CD4-positive, alpha-beta T cell treated with Interleukin-2 at 100 ng/mL for 4 hours (primary cell): ENCODE measurements around the gene BNIP3.

Experiments used
- DNase-seq: peaks from one replicate; pipeline ENCODE4 v3.0.0-alpha.2; 2020; ENCODE audit warnings: low spot score

Gene BNIP3

DNA sequence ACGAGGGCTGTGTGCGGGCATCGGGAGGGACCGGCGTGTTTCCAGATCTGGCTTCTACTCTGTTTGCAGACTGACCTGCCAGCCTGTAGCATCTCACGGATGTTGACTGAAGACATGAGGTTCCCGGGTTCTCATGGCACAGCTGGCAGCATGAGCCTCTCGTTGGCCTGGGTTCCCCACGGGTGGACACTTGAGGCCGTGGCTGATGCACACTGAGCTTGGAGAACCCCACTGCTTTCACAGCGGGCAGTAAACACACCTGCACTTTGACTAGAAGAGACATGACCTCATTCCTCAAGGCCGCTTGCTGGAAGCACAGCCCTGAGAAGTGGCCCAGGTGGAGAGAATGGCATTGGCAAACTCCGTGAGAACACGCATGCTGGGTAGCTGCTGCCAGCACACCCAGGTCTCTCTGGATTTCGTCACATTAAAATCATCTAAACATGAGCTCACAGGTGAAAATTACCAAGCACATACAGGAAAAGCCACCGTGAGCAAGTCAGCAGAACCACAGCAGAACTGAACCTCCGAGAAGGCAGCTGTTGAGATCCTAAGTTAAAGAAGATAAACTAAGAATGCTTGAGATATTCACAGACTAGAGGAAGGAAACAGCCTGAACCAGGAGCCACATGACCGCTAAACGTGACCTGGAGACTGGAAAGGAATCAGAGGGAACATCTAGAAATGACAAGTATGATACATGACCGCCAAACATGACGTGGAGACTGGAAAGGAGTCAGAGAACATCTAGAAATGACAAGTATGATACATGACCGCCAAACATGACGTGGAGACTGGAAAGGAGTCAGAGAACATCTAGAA, 32.5 kb downstream of the BNIP3 start:
- no peak for DNase-seq

DNA sequence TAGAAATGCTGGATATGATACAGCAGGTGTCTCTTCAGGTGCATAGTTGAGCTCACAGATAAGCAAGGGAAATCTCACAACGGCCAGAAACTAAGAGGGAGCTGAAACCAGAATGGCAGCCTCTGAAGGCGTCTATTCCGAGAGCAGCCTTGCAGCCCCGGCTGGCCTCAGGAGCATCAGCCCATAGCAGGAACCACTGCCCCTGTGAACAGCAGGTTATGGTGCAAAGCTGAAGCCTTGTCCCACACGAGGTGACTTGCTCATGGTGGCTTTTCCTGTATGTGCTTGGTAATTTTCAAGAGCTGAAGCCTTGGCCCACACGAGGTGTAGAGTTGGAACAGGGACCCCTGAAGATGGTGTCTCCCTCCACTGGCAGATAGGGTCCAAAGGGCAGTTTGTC, 33.2 kb downstream of the BNIP3 start:
- DNase-seq, result no peak

DNA sequence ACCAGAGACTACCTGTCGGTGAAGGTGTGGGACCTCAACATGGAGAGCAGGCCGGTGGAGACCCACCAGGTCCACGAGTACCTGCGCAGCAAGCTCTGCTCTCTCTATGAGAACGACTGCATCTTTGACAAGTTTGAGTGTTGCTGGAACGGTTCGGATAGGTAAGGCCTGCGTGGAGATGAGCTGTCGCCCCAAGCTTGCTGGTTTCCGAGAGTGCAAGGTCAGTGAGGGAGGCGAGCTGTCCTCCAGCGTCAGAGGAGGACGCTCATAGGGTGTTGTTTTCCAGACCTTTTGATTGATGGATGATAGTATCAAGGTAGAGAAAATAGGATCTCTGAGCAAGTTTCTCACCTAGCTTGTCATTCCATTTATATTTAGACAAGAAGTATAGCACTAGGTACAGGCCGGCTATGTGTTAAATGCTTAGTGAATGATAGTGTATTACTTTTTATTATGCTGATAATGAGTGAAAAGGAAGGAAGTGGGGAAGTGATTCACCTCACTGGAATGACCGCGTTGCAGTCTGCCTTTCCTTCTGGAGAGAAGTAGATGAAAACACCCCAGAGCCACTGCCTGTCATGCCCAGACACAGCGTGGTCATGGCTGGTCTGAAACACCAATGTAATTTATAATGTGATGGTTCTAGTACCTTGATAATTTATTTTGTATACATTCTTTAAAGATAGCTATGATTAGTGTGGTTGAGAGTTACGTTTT, 33.9 kb downstream of the BNIP3 start:
- DNase-seq, result no peak

- DNase-seq, result no peak
Observed at GRCh38 chr10:131946880-131947279, 34.8 kb downstream of the BNIP3 start.

DNA sequence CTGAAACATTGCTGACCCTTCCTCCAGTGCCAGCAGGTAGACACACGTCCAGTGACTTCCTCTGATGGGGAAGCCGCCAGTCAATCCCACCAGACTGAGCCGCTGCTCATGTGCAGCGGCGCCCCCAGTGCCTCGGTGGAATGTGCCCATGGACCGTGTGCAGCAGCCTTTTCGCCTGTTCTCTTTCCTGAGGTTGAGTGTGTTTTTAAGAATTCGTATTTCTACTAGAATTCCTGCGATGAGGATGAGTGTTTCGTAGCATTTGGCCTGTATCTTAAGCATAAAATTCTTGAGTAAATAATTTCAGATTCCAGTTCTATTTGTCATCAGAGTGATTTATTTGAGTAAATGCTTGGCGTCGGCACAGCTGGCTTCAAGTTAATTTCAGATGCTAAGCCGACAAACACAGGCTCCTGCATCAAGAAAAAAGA, 35.4 kb downstream of the BNIP3 start:
- DNase-seq, result no peak

- DNase-seq, result no peak
Observed at GRCh38 chr10:131944976-131945695, 36.6 kb downstream of the BNIP3 start.

- no peak for DNase-seq
Observed at GRCh38 chr10:131944412-131944811, 37.3 kb downstream of the BNIP3 start.

GRCh38 chr10:131943021-131943814, 38.5 kb downstream of the BNIP3 start:
- no peak for DNase-seq

- no peak for DNase-seq
Observed at GRCh38 chr10:131942455-131942854, 39.3 kb downstream of the BNIP3 start.

- DNase-seq, result no peak
Observed at GRCh38 chr10:131938681-131939080, 43.0 kb downstream of the BNIP3 start.

DNA sequence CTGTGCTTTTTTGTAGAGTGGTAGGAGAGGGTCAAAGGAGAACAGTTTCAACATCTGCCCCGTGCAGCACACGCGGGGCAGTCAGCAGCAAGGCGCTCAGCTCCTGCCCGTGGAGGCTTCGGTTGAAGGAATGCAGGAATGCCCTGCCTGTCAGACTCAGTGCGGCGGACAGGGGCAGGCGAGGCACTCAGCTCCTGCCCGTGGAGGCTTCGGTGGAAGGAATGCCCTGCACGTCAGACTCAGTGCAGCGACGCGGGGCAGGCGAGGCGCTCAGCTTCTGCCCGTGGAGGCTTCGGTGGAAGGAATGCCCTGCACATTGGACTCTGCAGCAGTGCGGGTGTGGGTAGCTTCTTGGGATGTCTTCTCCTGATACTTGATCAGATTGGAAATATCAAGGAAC, 43.9 kb downstream of the BNIP3 start:
- no peak for DNase-seq

- DNase-seq, result no peak
Observed at GRCh38 chr10:131936736-131937135, 45.0 kb downstream of the BNIP3 start.

- DNase-seq, result no peak
Observed at GRCh38 chr10:131936294-131936693, 45.4 kb downstream of the BNIP3 start.

GRCh38 chr10:131935260-131935659, 46.5 kb downstream of the BNIP3 start:
- no peak for DNase-seq

GRCh38 chr10:131934769-131935168, 47.0 kb downstream of the BNIP3 start:
- DNase-seq, result no peak

DNA sequence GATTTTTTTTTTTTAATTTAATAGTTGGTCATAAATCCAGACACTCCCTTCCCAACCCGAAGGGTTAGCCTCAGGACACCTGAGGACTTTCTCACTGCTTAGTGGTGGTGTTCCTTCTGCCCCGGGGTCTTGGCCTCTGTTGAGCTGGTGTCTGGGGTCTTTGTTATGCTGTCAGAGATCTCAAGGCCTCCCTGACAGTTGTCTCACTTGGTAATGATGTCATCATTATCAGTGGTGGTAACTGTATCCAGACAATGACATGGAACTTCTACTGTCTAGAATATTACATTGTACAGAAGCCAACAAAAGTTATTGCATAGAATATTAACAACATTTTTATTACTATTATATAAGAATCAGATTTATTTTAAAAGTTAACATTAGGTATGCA, 48.0 kb downstream of the BNIP3 start:
- no peak for DNase-seq

- DNase-seq, result no peak
Observed at GRCh38 chr10:131933016-131933695, 48.6 kb downstream of the BNIP3 start.

DNA sequence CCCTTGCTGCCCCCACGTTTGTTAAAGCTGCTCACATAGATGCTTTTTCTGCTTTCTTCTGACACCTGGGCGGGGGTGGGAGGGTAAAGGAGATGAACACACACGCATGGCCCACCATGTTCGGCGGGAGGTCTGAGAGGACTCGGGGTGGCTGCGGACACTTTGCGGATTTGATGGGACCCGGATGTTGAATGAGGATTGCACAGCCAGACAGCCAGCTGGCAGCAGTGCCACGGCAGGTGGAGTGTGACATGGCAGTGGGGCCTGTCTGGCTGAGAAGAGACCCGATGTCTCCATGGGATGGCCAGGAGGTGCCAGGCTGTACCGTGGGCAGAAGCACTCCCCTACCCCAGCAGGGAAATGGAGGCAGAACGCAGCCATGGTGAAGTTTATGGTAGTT, 49.7 kb downstream of the BNIP3 start:
- no peak for DNase-seq

- DNase-seq, result no peak
Observed at GRCh38 chr10:131930586-131931330, 51.0 kb downstream of the BNIP3 start.

DNA sequence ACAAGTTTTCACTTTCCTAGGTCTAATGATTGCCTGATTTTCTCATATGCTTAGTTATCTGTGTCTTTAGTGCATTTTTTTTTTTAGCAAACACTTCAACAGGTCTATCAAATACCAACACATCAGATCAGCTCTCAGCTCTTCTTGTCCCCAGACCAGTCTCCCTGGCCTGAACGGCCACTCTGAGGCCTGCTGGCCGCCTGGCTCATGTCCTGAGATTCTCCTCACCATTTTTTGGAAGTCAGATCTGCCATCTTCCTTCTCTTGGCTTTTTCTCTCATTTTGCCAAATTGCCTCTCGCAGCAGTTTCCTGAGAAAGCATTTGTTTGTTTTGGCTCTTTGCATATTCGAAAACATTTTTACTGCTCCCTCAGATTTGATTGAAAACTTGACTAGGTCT, 51.6 kb downstream of the BNIP3 start:
- DNase-seq, result no peak
